HG02870 (cell line): Measurements from ENCODE around the gene SIPA1L2.

Experiments used
- ATAC-seq: cut with Tn5 transposase; IDR thresholded peaks from one replicate; pipeline ENCODE4 v1.9.1; 2021; ENCODE audit warnings: mild to moderate bottlenecking, moderate library complexity; ENCODE audit not compliant: unreplicated experiment

Gene SIPA1L2

GRCh38 chr1:232644209-232644608 lies 14.3 kb upstream of the SIPA1L2 start:
- ATAC-seq = no peak

DNA sequence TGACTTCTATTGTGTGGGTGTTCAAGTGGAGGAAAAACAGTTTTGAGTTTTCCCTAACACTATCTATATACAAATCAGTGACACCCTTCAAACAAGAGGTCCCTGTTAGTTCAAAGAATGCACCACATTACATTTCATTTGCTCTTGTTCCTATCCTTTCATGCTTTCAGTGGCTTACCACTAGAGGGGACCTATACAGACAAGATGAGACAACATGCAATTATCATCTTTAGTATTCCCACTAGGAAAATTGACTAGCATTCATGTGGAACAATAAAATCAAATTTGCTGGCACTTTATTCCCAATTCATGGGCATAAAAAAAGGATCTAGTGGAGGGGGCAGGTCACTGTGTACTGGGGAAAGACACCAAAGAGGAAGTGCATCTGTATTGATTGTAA lies 13.3 kb upstream of the SIPA1L2 start:
- no peak for ATAC-seq

- ATAC-seq = no peak
Observed at GRCh38 chr1:232641507-232641906, 11.6 kb upstream of the SIPA1L2 start.

GRCh38 chr1:232636799-232637198 lies 6.9 kb upstream of the SIPA1L2 start:
- ATAC-seq = no peak

GRCh38 chr1:232635778-232636356 lies 5.9 kb upstream of the SIPA1L2 start:
- ATAC-seq = peak; percentile 72

DNA sequence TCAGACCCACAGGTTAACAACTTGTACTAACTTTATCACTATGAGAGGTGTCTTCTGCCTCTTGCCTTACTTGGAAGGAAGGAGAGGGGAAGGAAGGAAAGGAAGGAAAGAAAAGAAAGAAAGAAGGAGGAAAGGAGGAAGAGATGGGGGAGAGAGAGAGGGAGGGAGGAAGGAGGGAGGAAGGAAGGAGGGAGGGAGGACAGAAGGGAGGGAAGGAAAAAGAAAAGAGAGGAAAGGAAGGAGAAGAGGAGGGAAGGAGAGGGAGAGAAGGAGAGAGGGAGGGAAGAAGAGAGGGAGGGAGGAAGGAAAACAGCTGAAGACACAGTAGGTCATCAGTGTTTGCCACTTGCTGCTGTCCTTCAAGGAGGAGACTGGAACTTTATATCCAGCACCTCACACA lies 5.3 kb upstream of the SIPA1L2 start:
- no peak for ATAC-seq

DNA sequence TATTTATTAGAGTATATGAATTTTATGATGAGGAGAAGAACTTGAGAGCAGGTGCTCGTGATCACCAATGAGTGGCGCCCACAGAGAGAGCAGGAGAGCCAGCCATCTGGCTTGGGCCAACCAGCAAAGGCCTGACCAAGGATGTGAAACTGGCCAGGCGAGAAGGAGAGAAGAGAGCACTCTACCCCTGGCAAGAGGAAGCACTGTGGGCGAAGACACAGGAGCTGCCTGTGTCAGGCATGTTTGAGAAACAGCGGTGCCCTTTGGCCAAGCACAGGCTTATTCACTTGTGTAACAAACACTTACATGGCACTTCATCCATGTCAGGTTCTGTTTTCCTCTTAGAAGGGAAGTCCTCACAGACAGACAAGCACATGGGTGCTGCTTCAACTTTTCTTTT lies 4.2 kb upstream of the SIPA1L2 start:
- no peak for ATAC-seq

DNA sequence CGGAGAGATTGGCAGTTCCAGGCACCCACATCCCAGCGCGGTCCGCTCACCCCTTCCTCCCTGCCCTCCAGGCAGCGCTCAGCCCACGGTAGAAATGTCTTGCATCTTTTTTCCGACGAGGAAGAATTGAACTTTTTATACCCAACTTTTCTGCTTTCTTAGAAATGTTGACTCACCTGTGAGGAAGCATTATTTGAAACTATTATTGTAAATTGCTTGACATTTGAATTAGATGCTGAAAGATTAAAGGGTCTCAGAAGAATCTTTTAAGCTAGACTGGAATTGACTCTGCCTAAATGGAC lies 912 bp upstream of the SIPA1L2 start:
- no peak for ATAC-seq

- ATAC-seq = peak; percentile 34
Observed at GRCh38 chr1:232629250-232630046, 485 bp downstream of the SIPA1L2 start.

GRCh38 chr1:232628335-232629249 lies 1.3 kb downstream of the SIPA1L2 start:
- ATAC-seq = no peak

DNA sequence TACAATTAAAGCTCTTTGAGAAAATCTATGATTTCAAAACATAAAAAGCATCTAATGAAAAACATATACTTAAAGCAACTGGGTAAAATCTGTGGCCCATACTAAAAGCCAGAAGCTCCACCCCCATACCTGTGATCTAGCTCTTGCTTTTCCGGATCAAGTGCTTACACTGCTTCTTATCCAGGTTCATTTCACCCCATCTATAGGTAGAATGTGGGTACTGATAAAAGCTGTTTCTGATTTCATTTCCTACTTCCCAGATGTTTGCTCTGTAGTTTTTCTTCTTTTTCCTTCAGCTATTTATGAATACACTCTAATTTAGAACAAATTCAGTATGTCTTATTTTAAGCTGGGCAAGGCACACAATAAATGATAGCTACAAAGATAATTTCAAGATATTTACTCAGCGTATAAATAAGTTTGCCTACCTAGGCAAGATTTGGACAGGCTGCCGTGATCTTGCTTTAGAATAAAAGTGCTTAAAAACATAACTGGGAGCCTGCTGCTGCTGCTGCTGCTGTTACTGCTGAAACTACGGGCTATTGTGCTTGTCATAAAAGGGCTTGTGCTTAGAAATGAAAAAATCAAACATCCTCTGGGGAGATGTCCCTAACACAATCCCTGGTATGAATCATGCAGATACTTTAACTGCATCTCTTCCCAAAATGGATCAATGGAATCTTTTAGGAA lies 2.1 kb downstream of the SIPA1L2 start:
- no peak for ATAC-seq

- no peak for ATAC-seq
Observed at GRCh38 chr1:232627171-232627570, 2.8 kb downstream of the SIPA1L2 start.

DNA sequence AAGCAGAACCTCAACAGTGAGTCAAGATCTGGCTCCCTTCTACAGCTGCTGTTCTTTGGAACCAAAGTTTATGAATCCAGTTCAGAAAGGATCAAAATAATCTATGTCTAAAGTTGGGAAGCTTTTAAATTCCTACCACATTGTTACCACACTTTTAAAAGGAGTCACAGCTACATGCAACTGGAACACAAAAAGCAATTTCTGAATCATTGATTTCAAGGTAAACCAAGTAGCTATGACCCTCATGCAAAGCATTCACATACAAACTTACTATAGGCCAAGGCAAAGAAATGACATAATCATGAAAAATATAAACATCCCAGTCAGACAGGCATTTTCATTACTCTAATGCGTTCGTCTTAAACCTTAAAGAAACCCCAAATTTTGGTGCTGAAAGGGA lies 3.5 kb downstream of the SIPA1L2 start:
- ATAC-seq = no peak

GRCh38 chr1:232625319-232625868 lies 4.5 kb downstream of the SIPA1L2 start:
- ATAC-seq = no peak

DNA sequence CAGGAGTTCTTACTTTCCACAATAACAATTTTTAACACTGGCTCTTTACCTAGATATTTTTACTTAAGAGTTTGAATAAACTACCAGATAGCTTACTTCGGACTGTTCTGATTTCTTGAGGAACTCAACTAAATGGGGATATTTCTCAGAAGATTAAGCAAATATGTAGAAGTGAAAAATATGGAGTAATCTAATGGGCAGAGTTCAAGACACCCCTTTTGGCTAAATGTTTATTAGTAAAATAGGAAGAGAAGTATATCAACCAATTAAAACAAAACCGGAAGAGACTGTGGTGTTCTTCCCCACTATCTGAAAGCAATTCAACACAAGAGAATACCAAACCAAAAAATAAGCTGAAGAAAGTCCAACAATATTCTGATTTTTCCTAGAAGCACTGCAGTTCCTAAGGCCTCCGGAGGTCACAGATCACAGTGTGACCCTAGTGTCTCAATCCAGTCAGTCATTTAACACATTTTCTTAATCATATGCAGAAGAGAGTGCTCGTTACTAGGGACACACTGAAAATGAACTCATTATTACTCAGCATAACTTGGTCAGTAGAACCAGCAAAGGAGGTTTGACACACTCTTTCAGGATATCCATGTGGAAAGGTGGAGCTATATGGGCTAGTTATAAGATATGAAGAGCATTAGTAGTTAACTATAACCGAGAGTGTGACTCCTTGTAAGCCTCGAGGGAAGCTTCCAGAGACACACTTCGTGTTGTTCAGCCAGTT lies 5.2 kb downstream of the SIPA1L2 start:
- no peak for ATAC-seq

- no peak for ATAC-seq
Observed at GRCh38 chr1:232622981-232623380, 7.0 kb downstream of the SIPA1L2 start.

DNA sequence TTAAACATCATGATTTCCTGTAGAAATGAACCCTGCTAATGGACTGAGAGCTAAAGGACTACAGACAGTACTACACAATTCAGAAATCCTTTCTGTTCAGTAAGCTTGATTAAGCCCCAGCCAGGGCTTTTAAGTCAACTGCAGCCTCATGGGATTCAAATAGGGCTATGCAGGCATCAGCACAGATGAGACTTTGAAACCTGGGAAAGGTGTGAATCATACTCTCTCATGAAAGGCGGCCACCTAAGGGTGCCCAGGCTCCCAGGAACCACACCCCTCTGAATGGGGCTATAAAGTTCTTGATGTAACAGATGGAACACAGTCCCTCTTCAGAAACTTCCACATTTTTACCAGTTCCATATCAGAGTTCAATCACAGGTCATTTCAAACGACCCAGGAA lies 7.6 kb downstream of the SIPA1L2 start:
- no peak for ATAC-seq

GRCh38 chr1:232621050-232621449 lies 8.9 kb downstream of the SIPA1L2 start:
- ATAC-seq = no peak

GRCh38 chr1:232620356-232620969 lies 9.5 kb downstream of the SIPA1L2 start:
- no peak for ATAC-seq

GRCh38 chr1:232617237-232617636 lies 12.7 kb downstream of the SIPA1L2 start:
- ATAC-seq = no peak
